ENCODE data around the gene DDI2.
"Not testable (repeated sequence)": the region's sequence is repeated elsewhere in the genome, so short reads cannot be mapped to it uniquely, and the experiment has no call there.

Gene DDI2

DNA sequence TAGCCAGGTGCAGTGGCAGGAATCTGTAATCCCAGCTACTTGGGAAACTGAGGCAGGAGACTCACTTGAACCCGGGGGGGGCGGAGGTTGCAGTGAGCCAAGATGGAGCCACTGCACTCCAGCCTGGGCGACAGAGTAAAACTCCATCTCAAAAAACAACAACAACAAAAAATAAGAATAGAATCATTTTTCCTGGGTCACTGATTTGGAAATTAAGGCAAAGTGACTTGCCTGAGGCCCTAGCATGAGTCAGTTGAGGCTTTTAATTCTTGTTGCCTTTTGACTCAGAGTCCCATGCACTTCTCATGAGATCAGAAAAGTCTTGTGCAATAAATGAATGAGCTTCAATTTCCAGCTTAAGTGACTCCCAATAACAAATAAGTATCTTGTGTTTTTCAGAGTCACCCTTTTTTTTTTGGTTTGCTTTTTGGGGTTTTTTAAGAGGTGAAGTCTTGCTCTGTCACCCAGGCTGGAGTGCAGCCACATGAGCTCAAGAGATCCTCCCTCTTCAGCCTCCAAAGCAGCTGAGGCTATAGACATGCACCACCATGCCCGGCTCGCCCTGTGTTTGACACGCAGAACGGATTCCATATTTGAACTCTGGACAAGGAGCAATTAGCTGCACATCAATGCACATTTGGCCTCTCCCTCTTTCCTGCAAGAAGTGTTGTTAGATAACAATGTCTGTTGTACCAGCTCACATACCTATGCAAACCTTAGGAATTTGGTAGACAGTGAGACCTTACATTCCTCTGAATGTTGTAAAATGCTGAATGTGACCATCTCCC lies 63.5 kb downstream of the DDI2 start:
- no peak for DNase-seq

GRCh38 chr1:15681349-15682292 lies 64.4 kb downstream of the DDI2 start:
- no peak for DNase-seq

DNA sequence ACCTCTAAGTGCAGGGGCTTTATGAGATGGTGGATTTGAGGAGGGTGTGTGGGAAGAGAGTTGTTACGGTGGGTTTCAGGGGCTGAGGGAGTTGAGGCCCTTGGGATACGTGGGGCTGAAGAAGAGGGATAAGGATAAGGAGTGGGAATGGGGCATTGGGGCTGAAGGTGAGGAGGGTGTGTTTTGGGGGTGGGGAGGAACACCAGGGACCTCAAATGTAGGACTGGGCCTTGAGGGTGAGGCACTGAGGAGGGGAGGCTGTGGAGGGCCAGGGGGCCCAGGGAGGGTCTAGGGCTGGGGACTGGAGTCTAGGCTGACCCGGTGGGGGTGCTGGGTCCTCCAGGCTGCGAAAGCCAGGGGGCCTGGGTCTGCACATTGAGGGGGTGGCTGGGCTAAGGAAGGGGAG lies 65.7 kb downstream of the DDI2 start:
- DNase-seq, result no peak

DNA sequence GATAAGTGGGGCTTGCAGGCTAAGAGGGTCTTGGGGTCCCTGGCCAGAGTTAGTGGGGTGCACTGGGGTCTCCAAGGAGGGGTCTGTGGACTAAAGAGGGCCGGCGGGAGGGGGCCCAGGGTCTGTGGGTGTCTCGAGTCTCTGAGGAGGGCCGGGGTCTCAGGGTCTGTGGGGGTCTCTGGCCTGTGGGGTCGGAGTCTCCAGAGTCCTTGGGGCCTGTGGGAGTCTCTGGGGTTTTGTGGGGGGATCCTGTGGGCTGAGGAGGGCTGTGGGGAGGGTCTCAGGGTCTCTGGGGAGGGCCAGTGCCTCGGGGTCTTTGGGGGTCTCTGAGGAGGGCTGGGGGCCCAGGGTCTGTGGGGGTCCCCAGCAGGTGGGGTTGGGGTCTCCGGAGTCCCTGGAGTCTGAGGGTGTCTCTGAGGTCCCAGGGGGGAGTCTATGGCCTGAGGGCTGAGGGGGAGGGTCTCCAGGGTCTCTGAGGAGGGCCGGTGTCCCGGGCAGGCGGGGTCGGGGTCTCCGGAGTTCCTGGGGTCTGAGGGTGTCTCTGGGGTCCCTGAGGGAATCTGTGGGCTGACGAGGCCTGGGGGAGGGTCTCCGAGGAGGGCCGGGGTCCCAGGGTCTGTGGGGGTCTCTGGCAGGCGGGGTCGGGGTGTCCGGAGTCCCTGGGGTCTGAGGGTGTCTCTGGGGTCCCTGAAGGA lies 66.2 kb downstream of the DDI2 start:
- DNase-seq, result no peak

GRCh38 chr1:15684042-15684461 lies 66.8 kb downstream of the DDI2 start, which contains the start of gene PLEKHM2:
PLEKHM2 (plus strand) TSS chr1:15684320; CDS start chr1:15684559, 239 bp downstream.
- no peak for DNase-seq

GRCh38 chr1:15684468-15685291 lies 67.4 kb downstream of the DDI2 start:
- peak; percentile 20 for DNase-seq

GRCh38 chr1:15685820-15686219 lies 68.6 kb downstream of the DDI2 start:
- no peak for DNase-seq

- no peak for DNase-seq
These were observed 70.2 kb downstream of the DDI2 start for GRCh38 chr1:15687446-15687845.

- no peak for DNase-seq
These were observed 73.1 kb downstream of the DDI2 start for GRCh38 chr1:15690317-15690716.

DNA sequence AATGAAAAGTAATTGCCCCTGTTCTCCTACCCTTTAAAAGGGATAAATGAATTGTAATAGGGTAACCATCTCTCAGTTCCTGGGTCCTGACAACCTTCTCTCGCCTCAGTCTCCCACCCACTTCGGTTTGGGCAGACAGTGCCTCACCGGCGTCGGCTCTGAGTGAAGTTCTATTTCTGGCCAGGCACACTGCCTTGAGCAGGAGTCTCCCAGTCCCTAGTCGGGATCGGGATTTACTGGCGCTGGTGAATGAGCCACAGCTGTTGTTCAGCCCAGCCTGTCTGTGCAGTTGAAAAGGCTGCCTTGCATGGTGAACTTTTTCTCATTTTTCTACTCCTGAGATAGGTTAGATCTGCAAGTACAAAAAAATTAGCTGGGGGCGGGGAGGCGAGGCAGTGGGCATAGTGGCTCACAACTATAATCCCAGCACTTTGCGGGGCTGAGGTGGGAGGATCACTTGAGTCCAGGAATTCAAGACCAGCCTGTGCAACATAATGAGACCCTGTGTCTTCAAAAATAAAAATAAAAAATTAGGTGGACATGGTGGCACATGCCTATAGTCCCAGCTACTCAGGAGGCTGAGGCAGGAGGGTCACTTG lies 74.3 kb downstream of the DDI2 start:
- no peak for DNase-seq

DNA sequence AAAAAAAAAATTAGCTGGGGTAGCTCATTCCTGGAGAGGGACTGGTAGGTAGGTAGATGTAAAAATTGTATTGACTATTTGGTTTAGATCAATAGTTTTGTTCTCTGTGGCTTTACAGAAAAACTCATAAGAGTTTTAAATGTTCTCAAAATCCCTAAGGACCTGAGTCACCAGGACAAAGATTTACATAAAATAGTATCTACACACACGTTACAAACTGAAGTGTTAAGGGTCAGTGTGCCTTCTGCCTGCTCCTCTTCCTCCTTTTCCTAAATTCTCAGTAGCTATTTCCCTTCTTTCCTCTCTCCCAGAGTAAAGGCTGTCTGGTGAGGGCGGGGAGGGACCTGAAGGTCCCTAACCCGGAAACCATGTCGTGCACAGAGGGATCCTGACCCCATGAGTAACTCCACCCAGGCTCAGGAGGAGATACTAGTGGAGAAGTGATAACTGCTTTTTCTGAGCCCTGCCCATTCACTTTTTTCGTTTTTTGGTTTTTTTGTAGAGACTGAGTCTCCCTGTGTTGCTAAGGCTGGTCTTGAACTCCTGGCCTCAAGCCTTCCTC lies 74.9 kb downstream of the DDI2 start:
- no peak for DNase-seq

- DNase-seq, result no peak
These were observed 76.1 kb downstream of the DDI2 start for GRCh38 chr1:15693371-15693770.

DNA sequence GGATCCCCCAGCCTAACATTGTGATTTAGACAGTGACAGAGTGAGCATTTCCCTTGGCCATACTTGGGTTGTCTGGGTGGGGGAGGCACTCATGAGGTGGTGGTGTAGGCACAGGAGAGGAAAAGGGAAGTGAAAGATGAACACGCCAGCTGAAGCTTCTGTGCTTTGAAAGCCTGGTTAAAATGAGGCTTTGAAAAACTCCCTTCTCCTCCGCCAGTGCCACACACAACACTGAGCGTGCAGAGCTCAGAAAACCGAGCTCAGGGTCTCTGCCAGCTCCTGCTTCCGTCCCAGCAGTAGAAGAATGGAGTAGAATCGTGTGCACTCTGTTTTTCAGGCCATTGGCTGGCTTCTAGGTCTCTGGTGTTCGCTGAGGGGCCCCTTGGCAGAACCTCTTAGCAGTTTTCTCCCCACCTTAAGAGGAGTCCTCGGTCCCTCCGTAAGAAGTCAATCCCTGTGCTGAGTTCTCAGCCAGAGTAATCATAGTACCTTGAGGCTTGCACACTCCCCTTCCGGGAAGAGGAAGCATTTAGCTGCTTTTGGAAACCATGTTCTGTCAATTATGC lies 79.8 kb downstream of the DDI2 start:
- peak; percentile 65 for DNase-seq

DNA sequence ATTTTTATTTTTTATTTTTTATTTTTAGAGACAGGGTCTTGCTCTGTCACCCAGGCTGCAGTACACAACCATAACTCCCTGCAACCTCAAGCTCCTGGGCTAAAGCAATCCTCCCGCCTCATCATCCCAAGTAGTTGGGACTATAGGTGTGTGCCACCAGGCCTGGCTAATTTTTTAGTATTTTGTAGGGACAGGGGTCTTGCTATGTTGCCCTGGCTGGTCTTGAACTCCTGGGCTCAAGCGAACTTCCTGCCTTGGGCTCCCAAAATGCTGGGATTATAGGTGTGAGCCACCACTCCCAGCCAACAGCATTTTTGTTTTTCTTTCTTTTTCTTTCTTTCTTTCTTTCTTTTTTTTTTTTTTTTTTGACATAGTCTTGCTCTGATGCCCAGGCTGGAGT lies 80.9 kb downstream of the DDI2 start:
- DNase-seq, result no peak

DNA sequence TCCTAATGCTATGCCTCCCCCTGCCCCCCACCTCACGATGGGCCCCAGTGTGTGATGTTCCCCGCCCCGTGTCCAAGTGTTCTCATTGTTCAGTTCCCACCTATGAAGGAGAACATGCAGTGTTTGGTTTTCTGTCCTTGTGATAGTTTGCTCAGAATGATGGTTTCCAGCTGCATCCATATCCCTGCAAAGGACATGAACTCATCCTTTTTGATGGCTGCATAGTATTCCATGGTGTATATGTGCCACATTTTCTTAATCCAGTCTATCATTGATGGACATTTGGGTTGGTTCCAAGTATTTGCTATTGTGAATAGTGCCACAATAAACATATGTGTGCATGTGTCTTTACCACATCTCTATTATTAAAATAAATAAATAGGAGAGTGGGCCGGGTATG lies 82.1 kb downstream of the DDI2 start:
- DNase-seq, result not testable (repeated sequence)

DNA sequence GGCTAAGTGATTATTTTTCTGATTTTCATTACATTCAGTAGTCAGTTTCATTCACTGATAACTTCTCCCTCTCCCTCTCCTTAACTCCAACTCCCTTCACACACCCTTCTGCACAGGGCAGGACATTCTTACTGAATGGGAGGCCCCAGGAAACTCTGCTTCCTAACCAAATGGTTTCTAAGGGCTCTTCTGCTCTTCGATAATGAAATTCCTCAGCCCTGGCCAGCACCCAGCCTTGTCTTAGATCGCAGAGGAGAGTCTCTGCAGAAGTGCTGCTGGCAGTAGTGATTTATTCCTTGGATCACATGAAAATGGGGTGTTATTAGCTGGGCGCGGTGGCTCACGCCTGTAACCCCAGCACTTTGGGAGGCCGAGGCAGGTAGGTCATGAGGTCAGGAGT lies 83.2 kb downstream of the DDI2 start:
- no peak for DNase-seq

GRCh38 chr1:15701784-15702183 lies 84.5 kb downstream of the DDI2 start:
- DNase-seq, result no peak

DNA sequence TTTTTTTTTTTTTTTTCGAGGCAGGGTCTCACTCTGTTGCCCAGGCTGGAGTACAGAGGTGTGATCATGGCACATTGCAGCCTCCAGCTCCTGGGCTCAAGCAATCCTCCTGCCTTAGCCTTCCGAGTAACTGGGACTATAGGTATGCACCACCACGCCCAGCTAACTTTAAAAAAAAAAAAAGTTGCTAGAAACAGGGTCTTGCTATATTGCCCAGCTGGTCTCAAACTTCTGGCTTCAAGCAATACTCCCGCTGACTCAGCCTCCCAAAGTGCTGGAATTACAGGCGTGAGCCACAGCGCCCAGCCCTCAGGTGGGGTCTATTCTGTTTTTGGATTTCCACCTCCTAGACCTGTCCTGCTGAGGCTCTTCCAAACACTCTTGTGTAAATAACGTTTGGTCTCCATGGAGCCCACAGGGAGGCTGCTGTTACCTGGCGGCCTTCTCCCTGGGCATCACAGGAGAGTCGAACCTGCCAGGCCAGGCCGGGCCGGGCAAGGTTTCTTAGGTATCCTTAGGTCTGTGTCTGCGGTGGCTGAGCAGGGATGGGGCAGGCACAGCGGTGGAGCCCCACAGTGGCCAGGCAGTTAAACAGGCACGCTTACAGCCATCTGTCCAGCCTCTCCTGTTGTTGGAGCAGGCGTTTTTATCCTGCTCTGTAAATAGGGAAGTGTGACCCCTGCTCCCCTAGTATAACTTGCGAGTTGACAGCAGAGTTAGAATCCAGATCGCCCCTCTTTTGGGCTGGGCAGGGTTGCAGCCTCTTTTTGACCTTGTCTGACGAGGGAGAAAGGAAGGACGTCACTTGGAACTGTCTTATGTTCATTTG lies 85.7 kb downstream of the DDI2 start:
- DNase-seq, result no peak

- no peak for DNase-seq
These were observed 86.3 kb downstream of the DDI2 start for GRCh38 chr1:15703562-15703961.

DNA sequence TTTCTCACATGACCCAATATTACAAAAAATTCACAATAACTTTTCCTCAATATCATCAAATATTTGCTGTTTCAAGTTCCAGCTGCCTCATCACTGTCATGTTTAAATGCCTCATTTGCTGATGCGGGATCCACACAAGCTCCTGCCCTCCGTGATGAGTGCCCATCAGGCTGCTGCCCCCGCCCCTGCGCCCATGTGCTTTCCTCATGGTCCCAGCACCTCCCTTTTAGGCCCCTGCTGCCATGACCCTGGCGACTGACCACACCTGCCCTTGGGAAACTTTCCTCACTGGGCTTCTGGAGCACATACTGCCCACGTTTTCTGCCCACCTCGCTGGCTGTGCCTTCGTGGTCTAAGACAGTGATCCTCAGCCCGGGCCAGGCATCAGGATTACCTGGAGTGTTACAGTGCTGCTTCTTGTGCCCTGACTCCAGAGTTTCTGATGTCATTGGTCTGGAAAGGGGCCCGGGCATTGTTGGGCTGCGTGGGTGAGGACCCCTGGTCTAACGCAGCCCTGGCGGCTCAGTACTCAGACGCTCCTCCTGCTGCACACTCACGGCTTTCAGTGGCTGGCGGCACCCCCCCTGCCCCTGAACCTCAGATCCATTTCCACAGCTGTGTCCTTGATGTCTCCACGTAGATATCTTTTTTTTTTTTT lies 87.4 kb downstream of the DDI2 start:
- DNase-seq, result no peak
